Liver (tissue), 9 donors: ENCODE results near the gene PKP1. TPM values are rescaled to one million over a fixed set of nuclear protein-coding genes. Genes with fewer than 3 reads are reported as not detected.

Experiments
- DNase-seq: peaks from one replicate; pipeline ENCODE4 v3.0.0-alpha.2; 2017; ENCODE audit warnings: low spot score
- H3K27ac ChIP-seq, 2 donors: one replicate each; pipeline ENCODE4 v1.7.0; 2013; ENCODE audit warnings: inconsistent platforms in 2 of 2, low read length in 2 of 2, control low read depth in 1 of 2, low read depth in 1 of 2, mild to moderate bottlenecking in 1 of 2
- H3K27me3 ChIP-seq, 4 donors: one replicate each; pipeline versions ENCODE4 v1.6.1 to v1.7.0; 2013; ENCODE audit warnings: low read length in 3 of 4, inconsistent platforms in 1 of 4, mild to moderate bottlenecking in 1 of 4, moderate library complexity in 1 of 4; ENCODE audit not compliant: control insufficient read depth in 4 of 4, insufficient read depth in 4 of 4
- H3K36me3 ChIP-seq, 4 donors: one replicate each; pipeline versions ENCODE4 v1.6.1 to v1.7.0; 2013; ENCODE audit warnings: low read length in 3 of 4, mild to moderate bottlenecking in 3 of 4, low read depth in 1 of 4, moderate library complexity in 1 of 4; ENCODE audit not compliant: control insufficient read depth in 4 of 4, insufficient read depth in 3 of 4
- H3K4me1 ChIP-seq, 4 donors: one replicate each; pipeline versions ENCODE4 v1.6.1 to v1.7.0; 2013; ENCODE audit warnings: low read length in 3 of 4, mild to moderate bottlenecking in 3 of 4, moderate library complexity in 1 of 4; ENCODE audit not compliant: control insufficient read depth in 4 of 4, insufficient read depth in 4 of 4
- H3K4me3 ChIP-seq, 3 donors: one replicate each; pipeline versions ENCODE4 v1.6.1 to v1.7.0; 2013; ENCODE audit warnings: low read length in 3 of 3, control low read depth in 1 of 3, low read depth in 1 of 3, mild to moderate bottlenecking in 1 of 3
- H3K9ac ChIP-seq, 2 donors: one replicate each; pipeline ENCODE4 v1.7.0; 2013; ENCODE audit warnings: low read length in 2 of 2, mild to moderate bottlenecking in 2 of 2, moderate library complexity in 2 of 2, control low read depth in 1 of 2, low read depth in 1 of 2
- H3K9me3 ChIP-seq, 4 donors: one replicate each; pipeline versions ENCODE4 v1.6.1 to v1.7.0; 2013; ENCODE audit warnings: low read length in 3 of 4; ENCODE audit not compliant: control insufficient read depth in 4 of 4
- EGR1 ChIP-seq, 2 donors: IDR thresholded peaks; 2 replicates each; pipeline ENCODE4 v1.6.1; 2016 to 2018; ENCODE audit warnings: antibody characterized with exemption in 2 of 2, low read depth in 2 of 2
- FOXA1 ChIP-seq: IDR thresholded peaks from 2 replicates; pipeline ENCODE4 v1.6.1; 2016; ENCODE audit warnings: antibody characterized with exemption
- FOXA2 ChIP-seq: IDR thresholded peaks from 2 replicates; pipeline ENCODE4 v1.6.1; 2016; ENCODE audit warnings: antibody characterized with exemption
- GABPA ChIP-seq, 2 donors: IDR thresholded peaks in 1 of 2; conservative IDR thresholded peaks in 1 of 2; 2 replicates each; pipeline ENCODE4 v1.6.1; 2016; ENCODE audit warnings: antibody characterized with exemption in 2 of 2, mild to moderate bottlenecking in 1 of 2, moderate library complexity in 1 of 2
- HNF4A ChIP-seq, 2 donors: conservative IDR thresholded peaks; 2 replicates each; pipeline ENCODE4 v1.6.1; 2016; ENCODE audit warnings: antibody characterized with exemption in 2 of 2, mild to moderate bottlenecking in 2 of 2
- JUND ChIP-seq, 2 donors: IDR thresholded peaks; 2 replicates each; pipeline ENCODE4 v1.6.1; 2016; ENCODE audit warnings: antibody characterized with exemption in 2 of 2
- NR2F2 ChIP-seq: IDR thresholded peaks from 2 replicates; pipeline ENCODE4 v1.6.1; 2016; ENCODE audit warnings: antibody characterized with exemption
- RXRA ChIP-seq, 2 donors: IDR thresholded peaks; 2 replicates each; pipeline ENCODE4 v1.6.1; 2017 to 2018; ENCODE audit warnings: antibody characterized with exemption in 2 of 2, mild to moderate bottlenecking in 1 of 2
- SP1 ChIP-seq: IDR thresholded peaks from 2 replicates; pipeline ENCODE4 v1.6.1; 2018; ENCODE audit warnings: antibody characterized with exemption, mild to moderate bottlenecking
- TAF1 ChIP-seq: conservative IDR thresholded peaks from 2 replicates; pipeline ENCODE4 v1.6.1; 2016; ENCODE audit warnings: antibody characterized with exemption, mild to moderate bottlenecking
- YY1 ChIP-seq: IDR thresholded peaks from 2 replicates; pipeline ENCODE4 v1.6.1; 2016; ENCODE audit warnings: antibody characterized with exemption, mild to moderate bottlenecking
- WGBS: extraction: QIAGEN DNeasy Blood & Tissue Kit; methylation state at CpG from one replicate; pipeline ENCODE4 v1.1.7; 2013; 5-methylcytosine and 5-hydroxymethylcytosine counted together
- polyA plus RNA-seq, 2 donors: library from polyadenylated mRNA; stranded (reverse) in 1 of 2; unstranded in 1 of 2; fragments of 200-250 nt in 1 of 2; fragments of >200 nt in 1 of 2; fragmentation: Nextera tagmentation in 1 of 2; extraction: Ambion mirVana in 1 of 2; gene quantifications; one replicate each; pipeline versions ENCODE4 v1.2.1 to v1.2.3, GENCODE V29; 2013 to 2015
- total RNA-seq, 2 donors: library from RNA; depleted of rRNA; stranded (reverse); fragments of >200 nt; gene quantifications; one replicate each; pipeline ENCODE4 v1.2.3, GENCODE V29; 2014
- TF ChIP-seq, protein P1 (sequence below): IDR thresholded peaks from 2 replicates; pipeline ENCODE4 v1.6.1; 2016; ENCODE audit warnings: antibody characterized with exemption
- TF ChIP-seq, protein P2 (sequence below): fragments of 150-350 bp; IDR thresholded peaks from 2 replicates; pipeline ENCODE4 v1.5.1; 2017; ENCODE audit warnings: improper control_type of control experiment, low read depth, low read length; ENCODE audit not compliant: missing input control
- TF ChIP-seq, protein P3 (sequence below): IDR thresholded peaks from 2 replicates; pipeline ENCODE4 v1.6.1; 2016; ENCODE audit warnings: antibody characterized with exemption
- TF ChIP-seq, protein P4 (sequence below): IDR thresholded peaks from 2 replicates; pipeline ENCODE4 v1.6.1; 2016; ENCODE audit warnings: antibody characterized with exemption
- donor health status: healthy.
- donor health status: healthy.
- donor health status: healthy.
- donor health status: healthy.
- donor health status: healthy.

PKP1 gene
- total and polyA plus RNA-seq, 4 donors = 0.01 TPM; not detected in 3

DNA sequence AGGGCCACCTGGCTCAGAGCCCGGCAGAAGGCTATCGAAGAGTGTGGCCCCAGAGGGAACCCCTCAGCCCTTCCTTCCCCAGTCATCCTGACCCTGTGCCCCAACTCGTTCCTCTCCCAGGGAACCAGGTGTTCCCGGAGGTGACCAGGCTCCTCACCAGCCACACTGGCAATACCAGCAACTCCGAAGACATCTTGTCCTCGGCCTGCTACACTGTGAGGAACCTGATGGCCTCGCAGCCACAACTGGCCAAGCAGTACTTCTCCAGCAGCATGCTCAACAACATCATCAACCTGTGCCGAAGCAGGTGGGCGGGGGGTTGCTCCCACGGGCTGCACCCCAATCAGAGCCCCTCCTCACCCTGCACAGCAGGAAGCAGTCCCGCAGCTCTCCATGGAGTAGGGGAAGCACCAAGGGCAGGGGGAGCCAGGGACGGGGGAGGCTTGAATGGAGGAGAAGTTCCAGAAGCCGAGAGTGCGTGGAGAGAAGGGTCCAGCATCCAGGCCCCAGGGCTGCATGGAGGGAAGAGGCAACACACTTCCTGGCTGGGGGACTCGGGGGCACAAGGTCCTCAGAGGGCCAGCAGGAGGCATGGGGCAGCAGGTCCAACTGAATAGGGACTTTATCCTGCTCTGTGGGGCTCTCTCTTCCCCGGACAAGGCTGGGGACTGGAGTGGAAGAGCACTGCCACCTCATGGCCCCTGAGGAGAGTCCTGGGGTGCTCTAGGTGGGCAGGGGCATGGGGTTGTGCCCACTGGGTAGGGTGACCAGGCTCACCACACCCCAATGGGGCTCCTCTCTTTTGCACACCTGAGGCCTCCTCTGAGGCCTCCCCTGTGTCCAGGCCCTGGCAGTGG is 41.7 kb downstream of the PKP1 start (continued):
- TF ChIP-seq SP1 = no peak
- no peak for TF ChIP-seq YY1
- TF ChIP-seq EGR1 (IDR thresholded peaks at IDR 0.05; ENCODE audit: low read depth in 2 of 2) = no peak
- TF ChIP-seq FOXA1 = no peak
- no peak for TF ChIP-seq GABPA (IDR thresholded peaks at IDR 0.05 in 1 of 2, conservative IDR thresholded peaks at IDR 0.05 in 1 of 2)

DNA sequence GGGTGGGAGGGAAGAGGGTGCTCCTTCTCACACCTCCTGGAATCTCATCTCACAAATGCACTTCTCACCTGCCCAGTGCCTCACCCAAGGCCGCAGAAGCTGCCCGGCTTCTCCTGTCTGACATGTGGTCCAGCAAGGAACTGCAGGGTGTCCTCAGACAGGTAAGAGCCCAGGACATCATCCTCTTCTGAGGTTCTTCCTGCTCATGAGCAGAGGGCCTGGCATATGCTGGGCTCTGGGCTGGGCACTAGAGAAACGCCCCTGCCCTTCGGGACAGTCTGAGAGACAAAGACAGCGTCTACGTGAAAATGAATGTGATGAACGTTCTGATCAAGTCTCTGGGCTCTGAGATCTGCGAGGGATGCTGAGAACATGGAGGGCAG is 42.4 kb downstream of the PKP1 start:
- H3K36me3 ChIP-seq = no peaks in the 10 kb centered on the region
- no peak for DNase-seq
- no peak overlapping the region for H3K4me3 ChIP-seq
- 88% methylated on average over 8 of the region's 8 CpGs for WGBS
- no peaks in the 10 kb centered on the region for H3K4me1 ChIP-seq
- no peaks in the 10 kb centered on the region for H3K9me3 ChIP-seq
- no peak overlapping the region for H3K27ac ChIP-seq
- no peak overlapping the region for H3K9ac ChIP-seq
- no peak for TF ChIP-seq EGR1 (IDR thresholded peaks at IDR 0.05; ENCODE audit: low read depth in 2 of 2)
- TF ChIP-seq RXRA (IDR thresholded peaks at IDR 0.05) = no peak
- no peak for TF ChIP-seq FOXA2
- TF ChIP-seq, protein P1, sequence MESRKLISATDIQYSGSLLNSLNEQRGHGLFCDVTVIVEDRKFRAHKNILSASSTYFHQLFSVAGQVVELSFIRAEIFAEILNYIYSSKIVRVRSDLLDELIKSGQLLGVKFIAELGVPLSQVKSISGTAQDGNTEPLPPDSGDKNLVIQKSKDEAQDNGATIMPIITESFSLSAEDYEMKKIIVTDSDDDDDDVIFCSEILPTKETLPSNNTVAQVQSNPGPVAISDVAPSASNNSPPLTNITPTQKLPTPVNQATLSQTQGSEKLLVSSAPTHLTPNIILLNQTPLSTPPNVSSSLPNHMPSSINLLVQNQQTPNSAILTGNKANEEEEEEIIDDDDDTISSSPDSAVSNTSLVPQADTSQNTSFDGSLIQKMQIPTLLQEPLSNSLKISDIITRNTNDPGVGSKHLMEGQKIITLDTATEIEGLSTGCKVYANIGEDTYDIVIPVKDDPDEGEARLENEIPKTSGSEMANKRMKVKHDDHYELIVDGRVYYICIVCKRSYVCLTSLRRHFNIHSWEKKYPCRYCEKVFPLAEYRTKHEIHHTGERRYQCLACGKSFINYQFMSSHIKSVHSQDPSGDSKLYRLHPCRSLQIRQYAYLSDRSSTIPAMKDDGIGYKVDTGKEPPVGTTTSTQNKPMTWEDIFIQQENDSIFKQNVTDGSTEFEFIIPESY = no peak
- no peak for TF ChIP-seq JUND (IDR thresholded peaks at IDR 0.05)
- TF ChIP-seq, protein P2, sequence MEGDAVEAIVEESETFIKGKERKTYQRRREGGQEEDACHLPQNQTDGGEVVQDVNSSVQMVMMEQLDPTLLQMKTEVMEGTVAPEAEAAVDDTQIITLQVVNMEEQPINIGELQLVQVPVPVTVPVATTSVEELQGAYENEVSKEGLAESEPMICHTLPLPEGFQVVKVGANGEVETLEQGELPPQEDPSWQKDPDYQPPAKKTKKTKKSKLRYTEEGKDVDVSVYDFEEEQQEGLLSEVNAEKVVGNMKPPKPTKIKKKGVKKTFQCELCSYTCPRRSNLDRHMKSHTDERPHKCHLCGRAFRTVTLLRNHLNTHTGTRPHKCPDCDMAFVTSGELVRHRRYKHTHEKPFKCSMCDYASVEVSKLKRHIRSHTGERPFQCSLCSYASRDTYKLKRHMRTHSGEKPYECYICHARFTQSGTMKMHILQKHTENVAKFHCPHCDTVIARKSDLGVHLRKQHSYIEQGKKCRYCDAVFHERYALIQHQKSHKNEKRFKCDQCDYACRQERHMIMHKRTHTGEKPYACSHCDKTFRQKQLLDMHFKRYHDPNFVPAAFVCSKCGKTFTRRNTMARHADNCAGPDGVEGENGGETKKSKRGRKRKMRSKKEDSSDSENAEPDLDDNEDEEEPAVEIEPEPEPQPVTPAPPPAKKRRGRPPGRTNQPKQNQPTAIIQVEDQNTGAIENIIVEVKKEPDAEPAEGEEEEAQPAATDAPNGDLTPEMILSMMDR = no peak
- H3K27me3 ChIP-seq = no peaks in the 10 kb centered on the region

DNA sequence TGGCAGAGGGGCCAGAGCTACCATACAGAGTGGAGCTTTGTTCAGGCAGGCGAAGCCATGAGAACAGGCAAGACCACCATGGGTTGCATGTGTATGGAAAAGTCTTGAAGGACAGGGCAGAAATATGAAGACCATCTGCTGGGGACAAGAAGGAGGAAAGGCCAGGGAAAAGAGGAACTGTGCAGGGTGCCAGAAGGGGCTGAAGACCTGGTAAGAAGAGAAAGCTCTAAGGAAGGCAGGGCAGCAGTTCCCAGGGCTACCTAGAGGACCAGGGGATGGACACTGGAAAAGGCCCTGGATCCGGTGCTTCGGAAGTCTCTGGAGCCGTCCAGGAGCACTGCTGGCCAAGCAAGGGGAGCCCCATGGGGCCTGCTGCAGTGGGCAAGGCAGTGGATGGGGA is 43.4 kb downstream of the PKP1 start:
- H3K36me3 ChIP-seq = no peaks in the 10 kb centered on the region
- H3K4me3 ChIP-seq = no peak overlapping the region
- no peaks in the 10 kb centered on the region for H3K27me3 ChIP-seq
- TF ChIP-seq GABPA (IDR thresholded peaks at IDR 0.05 in 1 of 2, conservative IDR thresholded peaks at IDR 0.05 in 1 of 2) (no peak), YY1 (no peak)
- H3K4me1 ChIP-seq = no peaks in the 10 kb centered on the region
- H3K27ac ChIP-seq = no peak overlapping the region
- no peak overlapping the region for H3K9ac ChIP-seq
- no peak for DNase-seq
- H3K9me3 ChIP-seq = no peaks in the 10 kb centered on the region
- 83% methylated on average over 4 of the region's 4 CpGs for WGBS

DNA sequence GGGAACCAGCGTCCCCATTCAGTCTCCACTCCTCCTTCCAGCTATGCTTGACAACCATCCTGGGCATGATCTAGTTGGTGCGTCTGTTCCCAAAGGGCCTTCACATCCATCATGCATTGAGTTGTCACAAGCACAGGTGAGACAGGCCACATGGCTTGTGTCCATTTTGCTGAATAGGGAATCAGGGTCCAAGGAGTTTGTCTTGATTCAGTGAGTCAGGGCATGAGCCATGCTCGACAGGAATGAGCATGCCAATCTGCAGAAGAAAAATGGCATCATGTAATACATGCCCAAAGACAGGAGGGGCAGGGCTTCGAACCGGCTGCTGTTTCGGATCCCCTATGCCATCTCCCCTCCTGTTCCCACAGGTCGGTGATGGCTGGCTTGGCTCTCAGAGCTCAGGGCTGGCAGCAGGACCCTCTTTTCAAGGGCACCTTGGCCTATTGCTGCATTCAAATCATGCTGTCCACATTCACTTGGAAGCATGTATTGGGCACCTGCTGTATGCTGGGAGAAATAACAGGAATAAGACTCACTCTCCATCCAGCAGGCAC is 44.5 kb downstream of the PKP1 start:
- H3K4me3 ChIP-seq = no peak overlapping the region
- TF ChIP-seq HNF4A (conservative IDR thresholded peaks at IDR 0.05) (no peak), SP1 (no peak), JUND (IDR thresholded peaks at IDR 0.05) (no peak), TAF1 (no peak), FOXA2 (no peak), GABPA (IDR thresholded peaks at IDR 0.05 in 1 of 2, conservative IDR thresholded peaks at IDR 0.05 in 1 of 2) (no peak), YY1 (no peak), NR2F2 (no peak), EGR1 (IDR thresholded peaks at IDR 0.05; ENCODE audit: low read depth in 2 of 2) (no peak)
- TF ChIP-seq, protein P3, sequence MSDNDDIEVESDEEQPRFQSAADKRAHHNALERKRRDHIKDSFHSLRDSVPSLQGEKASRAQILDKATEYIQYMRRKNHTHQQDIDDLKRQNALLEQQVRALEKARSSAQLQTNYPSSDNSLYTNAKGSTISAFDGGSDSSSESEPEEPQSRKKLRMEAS = no peak
- TF ChIP-seq, protein P4, sequence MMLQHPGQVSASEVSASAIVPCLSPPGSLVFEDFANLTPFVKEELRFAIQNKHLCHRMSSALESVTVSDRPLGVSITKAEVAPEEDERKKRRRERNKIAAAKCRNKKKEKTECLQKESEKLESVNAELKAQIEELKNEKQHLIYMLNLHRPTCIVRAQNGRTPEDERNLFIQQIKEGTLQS = no peak
- TF ChIP-seq, protein P1 = no peak
- TF ChIP-seq, protein P2 = no peak

More for the DNA sequence above, 44.5 kb downstream of the PKP1 start:
- 96% methylated on average over 7 of the region's 7 CpGs for WGBS
- Histone ChIP-seq H3K4me1 (no peaks in the 10 kb centered on the region), H3K9me3 (no peaks in the 10 kb centered on the region), H3K36me3 (no peaks in the 10 kb centered on the region), H3K27me3 (no peaks in the 10 kb centered on the region), H3K9ac (no peak overlapping the region), H3K27ac (no peak overlapping the region)
- DNase-seq = no peak
